Tracheal epithelial cell (primary cell): ENCODE data around the gene FAM110D. TPM values are rescaled to one million over a fixed set of nuclear protein-coding genes. Genes with fewer than 3 reads are reported as not detected.

Experiments used
- total RNA-seq: library from RNA; depleted of rRNA; stranded (reverse); fragments of >200 nt; gene quantifications from 2 replicates; pipeline ENCODE4 v1.2.1, GENCODE V29; 2014

FAM110D gene
- total RNA-seq = under 0.01 TPM in 1 of 2 replicates, not detected in the other

DNA sequence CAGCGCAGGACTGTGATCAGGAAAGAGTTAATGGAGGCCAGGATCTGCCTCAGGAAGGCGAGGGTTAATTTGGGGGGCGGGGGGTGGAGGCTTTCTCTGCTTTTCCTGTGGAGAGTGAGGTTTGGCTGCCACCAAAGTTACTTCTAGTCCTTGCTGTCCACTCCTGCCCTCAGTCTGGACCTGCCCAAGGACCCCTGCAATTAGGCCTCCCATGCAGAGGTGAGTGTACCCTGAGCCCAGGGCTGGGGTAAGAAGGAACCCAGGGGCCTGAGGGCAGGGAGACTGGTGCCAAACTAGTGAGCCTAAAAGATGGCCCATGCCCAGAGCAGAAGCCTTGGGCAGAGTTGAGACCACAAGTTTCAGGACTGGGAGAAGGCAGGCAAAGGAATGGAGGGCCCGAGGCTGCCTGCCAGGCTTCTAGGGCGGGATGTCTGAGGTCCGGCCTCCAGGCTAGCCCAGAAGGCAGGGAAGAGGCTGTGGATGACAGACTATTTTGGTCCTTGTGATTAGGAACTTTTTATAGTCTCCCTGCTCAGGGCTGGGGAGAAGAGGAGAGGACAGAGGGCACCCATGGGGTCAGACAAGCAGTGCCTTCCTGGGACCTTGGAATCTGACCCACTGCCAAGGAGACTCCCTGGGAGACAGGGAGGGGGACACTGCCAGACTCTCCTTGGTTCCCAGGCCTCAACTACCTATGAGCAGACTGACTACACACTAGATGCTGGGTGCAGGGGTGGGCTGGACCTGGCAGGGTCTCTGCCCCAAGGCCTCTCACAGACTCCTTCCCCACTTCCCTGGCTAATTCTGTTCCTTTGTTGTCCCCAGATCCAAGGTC lies at the start of gene FAM110D:
TSS of gene FAM110D (plus strand) at position 172 of the 835 bp plus-strand sequence. CDS start 2,213 bp downstream, outside the sequence.

DNA sequence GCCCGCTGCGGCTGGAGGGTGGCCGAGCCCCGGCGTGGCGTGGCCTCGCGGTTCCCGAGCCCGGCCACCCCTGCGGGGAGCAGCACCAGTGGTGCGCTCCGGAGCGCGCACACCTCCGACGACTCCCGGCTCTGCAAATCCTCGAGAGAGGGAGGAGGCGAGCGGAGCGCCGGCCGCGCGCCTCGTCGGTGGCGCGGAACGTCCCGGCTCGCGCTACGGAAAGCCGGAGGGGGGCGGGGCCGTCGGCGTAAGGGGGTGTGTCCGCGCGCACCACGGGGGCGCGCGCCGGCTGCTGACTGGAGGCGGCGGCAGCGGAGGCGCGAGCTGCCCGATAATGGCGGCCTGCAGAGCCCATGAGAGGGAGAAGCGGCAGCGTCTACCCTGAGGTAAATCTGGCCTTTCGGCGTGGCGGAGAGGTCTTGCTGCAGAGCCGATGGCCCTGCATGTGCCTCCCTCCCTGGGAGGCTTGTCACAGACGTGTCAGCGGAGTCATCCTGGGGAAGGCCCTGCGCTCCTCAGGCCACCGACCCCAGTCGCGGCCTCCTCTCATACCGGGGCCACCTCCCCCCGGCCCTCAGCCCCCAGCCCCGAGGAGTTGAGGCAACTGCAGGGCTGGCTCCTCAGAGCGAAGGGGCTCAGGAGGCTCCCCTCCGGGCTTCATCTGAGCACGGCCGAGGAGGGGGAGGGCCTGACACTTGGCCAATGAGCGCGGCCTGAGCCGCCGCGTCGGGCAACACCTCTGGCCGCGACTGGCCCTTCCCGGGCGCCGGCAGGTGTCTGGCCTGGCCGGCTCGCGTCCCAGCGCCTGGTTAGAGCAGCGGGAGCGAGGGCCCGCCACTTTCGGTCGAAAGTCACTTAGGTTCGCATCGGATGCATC lies 47.1 kb upstream of the FAM110D start, which contains the start of gene PDIK1L:
TSS of gene PDIK1L (plus strand) at position 295 of the 877 bp plus-strand sequence. CDS start 2,485 bp downstream, outside the sequence.

GRCh38 chr1:26168410-26169197 lies 9.7 kb downstream of the FAM110D start, which contains the start of gene C1orf232:
TSS of gene C1orf232 (minus strand) at chr1:26168963. CDS start at chr1:26168499, 464 bp downstream.

DNA sequence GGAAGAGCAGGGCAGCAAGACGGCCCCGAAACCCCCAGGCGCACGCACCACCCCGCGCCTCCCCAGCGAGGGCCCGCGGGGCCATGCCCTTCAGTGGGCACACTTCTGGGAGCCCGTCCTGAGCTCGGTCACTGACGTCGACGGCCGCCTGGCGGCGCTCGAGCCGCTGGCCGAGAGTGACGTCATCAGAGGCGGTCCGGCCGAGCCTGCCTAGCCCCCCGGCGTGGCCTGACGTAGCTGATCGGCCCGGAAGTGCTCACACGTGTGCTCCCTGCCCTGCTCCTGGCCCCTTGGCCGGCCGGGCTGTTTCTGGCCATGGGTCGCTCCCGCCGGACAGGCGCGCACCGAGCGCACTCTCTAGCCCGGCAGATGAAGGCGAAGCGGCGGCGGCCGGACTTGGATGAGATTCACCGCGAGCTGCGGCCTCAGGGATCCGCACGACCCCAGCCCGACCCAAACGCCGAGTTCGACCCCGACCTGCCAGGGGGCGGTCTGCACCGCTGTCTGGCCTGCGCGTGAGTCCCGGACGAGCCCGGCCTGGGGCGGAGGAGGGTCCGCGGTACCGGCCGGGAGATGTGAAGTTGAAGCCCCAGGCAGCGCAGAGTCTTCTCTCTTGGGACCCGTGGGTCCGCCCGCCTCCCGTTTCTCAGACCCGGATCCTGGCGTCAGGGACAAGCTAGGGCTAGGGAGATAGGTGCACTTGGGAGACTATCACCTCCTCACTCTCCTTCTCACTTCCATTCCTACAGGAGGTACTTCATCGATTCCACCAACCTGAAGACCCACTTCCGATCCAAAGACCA lies 11.0 kb downstream of the FAM110D start, which contains the start of gene ZNF593:
TSS of gene ZNF593 (plus strand) at position 240 of the 803 bp plus-strand sequence. CDS start at position 316, 76 bp downstream.

DNA sequence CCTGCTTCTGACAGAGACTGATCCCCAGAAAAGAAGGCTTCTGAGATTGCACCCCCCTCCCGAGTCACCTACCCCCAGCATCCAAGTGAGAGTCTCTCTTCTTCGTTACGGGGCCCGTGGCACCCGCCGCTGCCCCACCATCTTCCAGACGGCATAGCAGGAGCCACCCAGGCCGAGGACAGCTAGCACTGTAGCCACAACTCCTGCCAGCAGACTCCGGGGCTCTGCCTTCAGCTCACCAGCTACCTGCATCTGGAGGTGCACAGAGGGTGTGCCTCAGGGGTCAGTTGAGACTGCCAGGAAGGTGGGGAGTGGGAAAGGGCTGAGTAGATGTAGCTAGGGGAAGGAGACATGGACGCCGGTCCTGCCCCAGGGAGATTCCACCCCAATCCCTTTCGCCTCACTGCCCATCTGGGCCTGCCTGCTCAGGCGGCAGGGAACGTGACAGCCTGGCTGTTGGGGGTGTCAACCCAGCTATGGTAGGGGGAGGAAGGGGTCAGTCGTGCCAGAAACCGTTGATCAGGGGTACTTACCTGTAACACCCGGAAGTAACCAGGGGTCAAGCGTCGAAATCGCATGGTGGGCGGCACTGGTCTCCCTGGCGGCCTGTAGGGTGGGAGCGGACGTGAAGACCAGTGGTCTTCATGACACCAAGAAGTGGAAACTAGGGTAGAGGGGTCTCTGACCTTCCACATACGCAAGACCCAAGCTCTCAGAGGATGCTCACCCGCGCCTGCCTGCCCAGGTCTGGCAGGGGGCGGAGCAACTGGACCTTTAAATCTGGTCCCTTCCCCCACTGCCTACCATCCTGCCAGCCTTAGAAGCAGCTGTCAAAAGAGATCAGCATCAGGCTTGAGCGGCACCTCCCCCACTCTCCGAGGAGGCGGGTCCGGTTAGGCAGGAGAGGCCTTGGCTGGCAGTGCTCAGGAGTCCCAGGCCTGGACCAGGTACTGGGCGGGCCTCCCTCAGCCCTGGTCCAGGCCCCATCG lies 12.5 kb downstream of the FAM110D start, which contains the start of gene ZNF593OS:
TSS of gene ZNF593OS (minus strand) at position 749 of the 989 bp plus-strand sequence. CDS start at position 578, 171 bp downstream.

DNA sequence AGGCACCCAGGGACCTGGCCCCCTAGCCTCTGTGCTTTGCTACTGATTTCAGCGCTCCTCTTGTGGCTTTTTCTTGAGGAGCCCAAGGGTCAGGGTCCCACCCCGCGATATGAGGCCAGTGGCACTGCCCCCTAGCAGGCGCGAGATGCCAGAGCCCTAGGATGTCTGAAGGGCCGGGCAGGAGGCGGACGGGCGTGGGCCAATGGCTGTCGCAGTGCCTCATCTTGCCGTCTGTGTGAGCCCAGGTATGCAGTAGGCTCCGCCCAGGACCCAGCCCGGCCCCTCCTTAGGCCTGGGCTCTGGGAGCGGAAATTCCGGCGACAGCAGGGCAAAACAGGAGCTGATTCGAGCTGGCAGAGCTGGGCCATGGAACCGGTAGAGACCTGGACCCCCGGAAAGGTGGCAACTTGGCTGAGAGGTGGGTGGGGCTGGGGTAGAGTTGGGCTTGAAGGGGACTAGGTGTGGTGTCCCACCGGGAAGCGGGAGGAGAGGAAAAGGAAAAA lies 18.4 kb downstream of the FAM110D start, which contains the start of gene CNKSR1:
TSS of gene CNKSR1 (plus strand) at position 310 of the 503 bp plus-strand sequence. CDS start at position 367, 57 bp downstream.

DNA sequence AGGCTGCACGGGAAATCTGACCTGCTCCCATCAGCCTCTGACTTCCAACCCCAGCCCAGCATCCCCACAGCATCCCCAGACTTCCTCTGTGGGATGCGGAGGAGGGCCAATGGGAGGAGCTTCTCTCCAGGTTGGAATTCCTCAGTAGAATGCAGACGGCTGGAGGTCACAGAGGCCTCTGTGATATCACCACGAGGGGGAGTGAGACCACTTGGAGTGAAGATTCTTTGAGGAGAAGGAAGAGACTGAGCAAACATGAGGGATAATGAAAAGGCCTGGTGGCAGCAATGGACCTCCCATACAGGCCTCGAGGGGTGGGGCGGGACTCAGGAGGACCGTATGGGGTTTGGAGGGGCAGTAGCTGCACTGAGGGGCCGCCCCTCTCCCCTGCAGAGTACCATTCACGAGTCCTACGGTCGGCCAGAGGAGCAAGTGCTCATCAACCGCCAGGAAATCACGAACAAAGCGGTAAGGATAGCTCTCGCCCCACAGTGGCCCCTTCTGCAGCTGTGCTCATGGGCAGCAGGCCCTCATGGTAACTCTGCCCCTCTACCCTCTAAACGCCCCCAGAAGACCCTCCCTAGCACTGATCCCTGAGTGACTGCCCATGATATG lies 31.6 kb downstream of the FAM110D start, which contains the start of gene CATSPER4:
TSS of gene CATSPER4 (plus strand) at position 230 of the 615 bp plus-strand sequence. CDS start at position 256, 26 bp downstream.

Other genes starting within 250 kb of the FAM110D start
- 14.2 and 17.9 TPM in 2 replicates for gene PAFAH2, start 161.0 kb upstream of the FAM110D start, total RNA-seq
- gene EXTL1, start 137.3 kb upstream of the FAM110D start, total RNA-seq = under 0.01 TPM in 1 of 2 replicates, not detected in the other
- gene SLC30A2, start 113.0 kb upstream of the FAM110D start, total RNA-seq = 0.48 TPM in 1 of 2 replicates, not detected in the other
- gene TRIM63, start 91.4 kb upstream of the FAM110D start, total RNA-seq = not detected in 2 replicates
- gene PDIK1L, start 47.3 kb upstream of the FAM110D start, total RNA-seq = 3.6 and 7.9 TPM in 2 replicates
- gene C1orf232, start 9.9 kb downstream of the FAM110D start, total RNA-seq = not detected in 2 replicates
- gene ZNF593, start 10.8 kb downstream of the FAM110D start, total RNA-seq = 40.3 and 59.3 TPM in 2 replicates
- gene ZNF593OS, start 12.8 kb downstream of the FAM110D start, total RNA-seq = not detected in 2 replicates
- 14.7 and 23.9 TPM in 2 replicates for gene CNKSR1, start 18.4 kb downstream of the FAM110D start, total RNA-seq
- gene CATSPER4, start 31.5 kb downstream of the FAM110D start, total RNA-seq = not detected in 2 replicates
- gene CEP85, start 75.1 kb downstream of the FAM110D start, total RNA-seq = 9.9 and 11.7 TPM in 2 replicates
- gene SH3BGRL3, start 121.0 kb downstream of the FAM110D start, total RNA-seq = 15.1 and 27.2 TPM in 2 replicates
- gene UBXN11, start 147.6 kb downstream of the FAM110D start, total RNA-seq = 1.2 and 1.9 TPM in 2 replicates
- gene CD52, start 158.9 kb downstream of the FAM110D start, total RNA-seq = not detected in 2 replicates
- gene CRYBG2, start 195.1 kb downstream of the FAM110D start, total RNA-seq = 36.9 and 51.1 TPM in 2 replicates
- gene ZNF683, start 213.7 kb downstream of the FAM110D start, total RNA-seq = not detected in 2 replicates